Neural cell (in vitro differentiated cells): Measurements from ENCODE around the gene FAM229B.

Experiments
- EP300 ChIP-seq: fragments of 450-650 bp; conservative IDR thresholded peaks from 2 replicates; pipeline ENCODE4 v1.6.1; 2014; ENCODE audit warnings: antibody characterized with exemption, mild to moderate bottlenecking, moderate library complexity; ENCODE audit not compliant: poor library complexity, severe bottlenecking
- TF ChIP-seq, protein P1 (sequence below): fragments of 450-650 bp; IDR thresholded peaks from 2 replicates; pipeline ENCODE4 v1.5.1; 2014; ENCODE audit warnings: antibody characterized with exemption, mild to moderate bottlenecking, moderate library complexity; ENCODE audit not compliant: poor library complexity, severe bottlenecking

DNA sequence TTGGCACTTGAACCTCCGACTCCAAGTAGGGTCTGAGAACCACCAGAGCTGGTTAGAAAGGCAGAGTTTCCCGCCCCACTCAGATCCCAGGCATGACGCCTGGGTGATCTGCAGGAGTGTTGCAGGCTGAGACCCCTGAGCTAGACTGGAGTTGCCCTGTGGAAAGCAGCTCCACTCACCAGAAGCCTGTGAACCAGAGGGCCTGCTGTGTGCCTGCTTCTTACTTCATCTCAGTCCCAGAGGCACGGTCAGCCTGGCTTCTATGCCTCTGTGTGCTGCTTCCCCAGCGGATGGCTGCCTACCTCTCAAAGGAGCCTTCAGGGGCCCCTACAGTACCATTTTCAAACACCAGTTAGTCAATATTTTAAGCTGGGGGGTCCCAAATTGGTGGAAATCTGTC is 49.1 kb upstream of the FAM229B start:
- TF ChIP-seq, protein P1, sequence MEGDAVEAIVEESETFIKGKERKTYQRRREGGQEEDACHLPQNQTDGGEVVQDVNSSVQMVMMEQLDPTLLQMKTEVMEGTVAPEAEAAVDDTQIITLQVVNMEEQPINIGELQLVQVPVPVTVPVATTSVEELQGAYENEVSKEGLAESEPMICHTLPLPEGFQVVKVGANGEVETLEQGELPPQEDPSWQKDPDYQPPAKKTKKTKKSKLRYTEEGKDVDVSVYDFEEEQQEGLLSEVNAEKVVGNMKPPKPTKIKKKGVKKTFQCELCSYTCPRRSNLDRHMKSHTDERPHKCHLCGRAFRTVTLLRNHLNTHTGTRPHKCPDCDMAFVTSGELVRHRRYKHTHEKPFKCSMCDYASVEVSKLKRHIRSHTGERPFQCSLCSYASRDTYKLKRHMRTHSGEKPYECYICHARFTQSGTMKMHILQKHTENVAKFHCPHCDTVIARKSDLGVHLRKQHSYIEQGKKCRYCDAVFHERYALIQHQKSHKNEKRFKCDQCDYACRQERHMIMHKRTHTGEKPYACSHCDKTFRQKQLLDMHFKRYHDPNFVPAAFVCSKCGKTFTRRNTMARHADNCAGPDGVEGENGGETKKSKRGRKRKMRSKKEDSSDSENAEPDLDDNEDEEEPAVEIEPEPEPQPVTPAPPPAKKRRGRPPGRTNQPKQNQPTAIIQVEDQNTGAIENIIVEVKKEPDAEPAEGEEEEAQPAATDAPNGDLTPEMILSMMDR = no peak
- TF ChIP-seq EP300 = no peak
